Astrocyte (in vitro differentiated cells and primary cell): ENCODE results near the gene JAML. TPM values are rescaled to one million over a fixed set of nuclear protein-coding genes. Genes with fewer than 3 reads are reported as not detected.

Source experiments
- DNase-seq: peaks from one replicate; pipeline ENCODE4 v3.0.0-alpha.2; 2010; ENCODE audit warnings: low read depth
- FAIRE-seq: peaks from 2 replicates; lab custom pipeline; 2011; peaks lifted over from hg19 to GRCh38; lab: Jason Lieb, UNC
- H2AFZ ChIP-seq: 2 replicates; pipeline ENCODE4 v1.6.0; 2012; ENCODE audit warnings: low read depth, low read length, inconsistent platforms
- H3K27ac ChIP-seq: 2 replicates; pipeline ENCODE4 v1.5.1; 2011; ENCODE audit warnings: low read depth, low read length, inconsistent platforms
- H3K27me3 ChIP-seq: 2 replicates; pipeline ENCODE4 v1.6.0; 2011; ENCODE audit warnings: low read length, inconsistent platforms; ENCODE audit not compliant: insufficient read depth
- H3K36me3 ChIP-seq: 2 replicates; pipeline ENCODE4 v1.5.1; 2011; ENCODE audit warnings: low read length, inconsistent platforms; ENCODE audit not compliant: insufficient read depth
- H3K4me1 ChIP-seq: 2 replicates; pipeline ENCODE4 v1.5.1; 2011; ENCODE audit warnings: low read length, inconsistent platforms; ENCODE audit not compliant: insufficient read depth
- H3K4me2 ChIP-seq: 2 replicates; pipeline ENCODE4 v1.6.0; 2012; ENCODE audit warnings: low read length, inconsistent platforms
- H3K4me3 ChIP-seq: 2 replicates; pipeline ENCODE4 v1.5.1; 2011; ENCODE audit warnings: low read depth, mild to moderate bottlenecking, low read length, inconsistent platforms; ENCODE audit not compliant: insufficient read depth
- H3K79me2 ChIP-seq: 2 replicates; pipeline ENCODE4 v1.6.0; 2012; ENCODE audit warnings: mild to moderate bottlenecking, low read length, inconsistent platforms; ENCODE audit not compliant: insufficient read depth
- H3K9ac ChIP-seq: 2 replicates; pipeline ENCODE4 v1.6.0; 2012; ENCODE audit warnings: mild to moderate bottlenecking, low read length, inconsistent platforms
- H3K9me3 ChIP-seq: 2 replicates; pipeline ENCODE4 v1.5.1; 2012; ENCODE audit warnings: low read depth, mild to moderate bottlenecking, low read length, inconsistent platforms; ENCODE audit not compliant: insufficient read depth
- H4K20me1 ChIP-seq: 2 replicates; pipeline ENCODE4 v1.6.0; 2012; ENCODE audit warnings: low read length, inconsistent platforms; ENCODE audit not compliant: insufficient read depth
- H3K27ac Mint-ChIP-seq: one replicate; pipeline ENCODE4 v1.8.0; 2021; ENCODE audit warnings: mild to moderate bottlenecking, mixed read lengths; ENCODE audit not compliant: unreplicated experiment
- H3K27me3 Mint-ChIP-seq: one replicate; pipeline ENCODE4 v1.8.0; 2021; ENCODE audit warnings: low read depth, mixed read lengths; ENCODE audit not compliant: unreplicated experiment
- H3K36me3 Mint-ChIP-seq: one replicate; pipeline ENCODE4 v1.8.0; 2021; ENCODE audit warnings: low read depth, mixed read lengths; ENCODE audit not compliant: unreplicated experiment
- H3K4me1 Mint-ChIP-seq: one replicate; pipeline ENCODE4 v1.8.0; 2021; ENCODE audit warnings: low read depth, mixed read lengths; ENCODE audit not compliant: unreplicated experiment
- H3K4me3 Mint-ChIP-seq: one replicate; pipeline ENCODE4 v1.8.0; 2021; ENCODE audit warnings: mild to moderate bottlenecking, moderate library complexity, mixed read lengths; ENCODE audit not compliant: unreplicated experiment
- H3K9me3 Mint-ChIP-seq: one replicate; pipeline ENCODE4 v1.8.0; 2021; ENCODE audit warnings: mild to moderate bottlenecking, mixed read lengths; ENCODE audit not compliant: unreplicated experiment
- CTCF ChIP-seq: IDR thresholded peaks from 2 replicates; pipeline ENCODE4 v1.5.1; 2011; ENCODE audit warnings: low read depth, mild to moderate bottlenecking, inconsistent platforms, low read length, moderate library complexity; ENCODE audit not compliant: insufficient read depth
- EZH2 ChIP-seq: IDR thresholded peaks from 2 replicates; pipeline ENCODE4 v1.6.1; 2012; ENCODE audit warnings: mild to moderate bottlenecking, low read length, inconsistent platforms; ENCODE audit not compliant: insufficient read depth
- total RNA-seq: library from RNA; stranded (reverse); gene quantifications from 2 replicates; pipeline ENCODE4 v1.2.1, GENCODE V29; 2021

JAML gene
- total RNA-seq, 1 donor from 2014 or later = not detected

GRCh38 chr11:118146554-118146953 lies 78.3 kb downstream of the JAML start:
- no peak for FAIRE-seq
- peak overlapping the region; percentile 79 for H3K4me3 Mint-ChIP-seq
- Histone ChIP-seq H3K36me3 (no peaks in the 10 kb centered on the region), H3K4me1 (peaks cover 5% of the 10 kb centered on the region), H3K9me3 (no peaks in the 10 kb centered on the region), H4K20me1 (no peaks in the 10 kb centered on the region), H3K79me2 (no peaks in the 10 kb centered on the region), H3K27ac (no peak overlapping the region), H3K27me3 (peaks cover 29% of the 10 kb centered on the region), H3K4me3 (no peak overlapping the region), H2AFZ (no peak overlapping the region), H3K9ac (no peak overlapping the region), H3K4me2 (no peak overlapping the region)
- peaks cover 81% of the 10 kb centered on the region for H3K27me3 Mint-ChIP-seq
- peaks cover 2% of the 10 kb centered on the region for H3K4me1 Mint-ChIP-seq
- H3K27ac Mint-ChIP-seq = no peak overlapping the region
- H3K36me3 Mint-ChIP-seq = no peaks in the 10 kb centered on the region
- TF ChIP-seq CTCF = no peak
- H3K9me3 Mint-ChIP-seq = no peaks in the 10 kb centered on the region
- no peak for DNase-seq

GRCh38 chr11:118145285-118146227 lies 79.3 kb downstream of the JAML start:
- no peak overlapping the region for H3K27ac ChIP-seq
- H3K36me3 ChIP-seq = no peaks in the 10 kb centered on the region
- H3K4me1 ChIP-seq = peaks cover 5% of the 10 kb centered on the region
- peak overlapping the region; percentile 92 for H2AFZ ChIP-seq
- FAIRE-seq (no peak), DNase-seq (peak; percentile 10)
- peak overlapping the region; percentile 68 for H3K4me3 Mint-ChIP-seq
- H3K9me3 Mint-ChIP-seq = no peaks in the 10 kb centered on the region
- no peak overlapping the region for H3K27ac Mint-ChIP-seq
- H3K4me3 ChIP-seq = peak overlapping the region; percentile 63
- H3K4me1 Mint-ChIP-seq = peaks cover 2% of the 10 kb centered on the region
- H3K27me3 ChIP-seq = peaks cover 31% of the 10 kb centered on the region
- peak overlapping the region; percentile 97 for H3K4me2 ChIP-seq
- no peaks in the 10 kb centered on the region for H3K79me2 ChIP-seq
- no peaks in the 10 kb centered on the region for H3K9me3 ChIP-seq
- peaks cover 80% of the 10 kb centered on the region for H3K27me3 Mint-ChIP-seq
- no peaks in the 10 kb centered on the region for H3K36me3 Mint-ChIP-seq
- no peaks in the 10 kb centered on the region for H4K20me1 ChIP-seq
- H3K9ac ChIP-seq = peak overlapping the region; percentile 46
- TF ChIP-seq CTCF = peak; percentile 65
- TF ChIP-seq EZH2 = peak; percentile 76
